SW 1271 (cell line): ENCODE data around the gene ADARB2.

Experiments used
- DNase-seq, 2 experiments: peaks; one replicate each; lab custom pipeline; 2025; lab: John Stamatoyannopoulos, UW

Gene ADARB2

DNA sequence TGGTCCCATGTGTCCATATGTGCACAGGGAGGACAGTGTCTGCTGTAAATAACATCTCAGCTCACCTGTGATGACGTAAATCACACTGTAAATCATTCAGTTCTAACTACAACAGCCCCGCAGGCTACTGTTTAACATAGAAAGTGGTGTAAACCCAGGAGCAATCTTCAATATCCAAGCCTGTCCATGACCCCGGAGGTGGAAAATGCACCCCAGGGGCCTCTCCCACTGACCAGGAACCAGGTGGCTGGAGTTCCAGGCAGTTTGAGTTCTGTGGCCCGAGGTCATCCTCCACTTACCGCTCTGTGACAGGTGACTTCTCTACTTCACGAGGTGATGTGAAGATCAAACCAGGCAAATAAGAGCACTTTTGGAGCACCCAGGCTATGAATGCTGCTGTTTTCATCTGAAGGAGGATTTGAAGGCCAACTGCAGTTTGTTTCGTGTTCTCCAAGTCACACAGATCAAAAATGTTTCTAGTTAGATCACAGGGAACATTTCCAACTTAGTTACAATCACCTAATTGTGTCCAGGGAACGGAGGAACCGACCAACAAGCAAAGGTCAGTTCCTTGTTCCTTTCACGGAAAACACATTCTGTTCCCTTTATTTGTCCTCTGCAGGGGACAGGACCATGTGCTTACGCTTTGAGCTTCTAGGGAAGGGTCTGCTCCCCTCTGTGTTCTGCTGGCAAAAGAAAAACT, 549.3 kb downstream of the ADARB2 start:
- no peak for DNase-seq

DNA sequence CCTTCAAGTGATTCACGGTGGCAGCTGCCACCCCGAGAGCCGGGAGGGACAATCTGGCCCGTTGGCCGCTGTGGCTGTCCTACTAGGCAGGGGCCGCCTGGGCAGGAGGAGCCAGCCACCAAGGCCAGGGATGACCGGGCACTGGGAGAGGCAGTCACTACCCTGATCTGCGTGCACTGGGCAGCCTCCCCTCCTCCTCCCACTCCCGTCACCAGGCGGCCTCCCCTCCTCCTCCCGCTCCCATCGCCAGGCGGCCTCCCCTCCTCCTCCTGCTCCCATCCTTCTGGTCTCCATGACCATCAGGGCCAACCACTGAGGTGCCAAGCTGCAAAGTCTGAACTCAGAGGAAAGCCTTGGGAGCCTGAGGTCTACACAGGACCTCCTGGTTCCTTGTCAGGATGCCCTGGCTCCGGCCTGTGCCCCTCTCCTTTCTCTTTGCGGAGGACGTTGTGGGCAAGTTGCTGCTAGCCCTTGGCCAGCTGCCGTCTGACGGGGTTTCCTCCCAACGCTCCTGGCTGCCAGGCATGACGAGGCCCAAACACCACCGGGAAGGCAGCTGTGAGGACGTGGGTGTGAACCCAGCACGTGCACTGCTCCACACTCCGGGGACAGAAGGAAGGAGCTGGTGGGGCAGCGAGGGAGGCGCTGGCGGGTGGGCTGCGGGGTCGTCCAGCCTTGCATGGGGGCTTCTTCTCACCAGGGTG, 550.0 kb downstream of the ADARB2 start:
- no peak for DNase-seq

DNA sequence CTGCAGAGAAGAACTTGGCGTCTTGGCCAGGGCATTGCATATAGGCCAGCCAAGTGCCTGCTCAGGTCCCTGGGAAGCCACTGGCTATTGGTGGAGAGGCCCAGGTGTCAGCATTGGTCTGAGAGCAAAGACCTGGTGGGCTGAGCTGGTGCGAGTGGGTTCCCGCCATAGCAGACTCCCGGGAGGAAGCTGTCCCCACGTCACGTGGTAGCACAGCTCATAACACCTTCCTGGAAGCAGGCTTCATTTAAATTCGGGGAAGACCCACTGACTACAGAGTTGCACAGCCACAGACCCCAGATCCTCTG, 550.7 kb downstream of the ADARB2 start:
- DNase-seq, result no peak

DNA sequence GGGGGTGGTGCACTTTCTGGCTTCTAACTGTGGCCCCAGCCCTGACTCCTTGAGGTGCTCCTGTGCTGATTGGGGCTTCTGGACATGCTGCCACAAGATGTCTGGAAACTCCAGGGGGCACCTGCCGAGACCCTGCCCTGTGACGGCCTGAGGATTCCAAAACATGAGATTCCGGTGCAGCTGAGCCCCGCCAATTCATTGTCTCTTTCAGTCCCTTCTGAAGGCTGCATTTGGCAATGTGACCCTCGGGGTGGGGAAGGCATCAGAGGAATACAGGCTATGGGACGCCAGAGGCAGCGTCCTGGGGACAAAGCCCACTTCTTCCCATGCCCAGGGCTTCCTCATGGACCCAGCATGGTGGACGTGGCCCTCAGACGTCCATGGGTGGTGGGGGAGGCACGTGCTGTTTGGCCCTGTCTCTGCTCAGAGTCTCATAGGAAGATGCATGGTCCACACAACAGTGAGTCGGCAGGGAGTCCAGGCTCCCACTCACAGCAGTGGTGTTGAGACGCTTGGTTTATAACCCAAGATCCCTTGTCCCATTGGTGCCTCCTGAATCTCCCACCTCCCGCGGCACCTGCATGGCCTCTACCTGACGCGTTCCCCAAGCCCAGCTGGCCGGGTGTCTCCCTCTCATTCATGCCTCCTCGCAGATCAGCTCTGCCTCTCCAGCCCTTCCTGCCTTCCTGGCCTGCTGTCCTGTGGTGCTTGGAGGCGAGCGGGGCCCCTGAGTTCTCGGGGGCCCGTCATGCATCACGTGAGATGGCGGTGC, 551.2 kb downstream of the ADARB2 start:
- no peak for DNase-seq

DNA sequence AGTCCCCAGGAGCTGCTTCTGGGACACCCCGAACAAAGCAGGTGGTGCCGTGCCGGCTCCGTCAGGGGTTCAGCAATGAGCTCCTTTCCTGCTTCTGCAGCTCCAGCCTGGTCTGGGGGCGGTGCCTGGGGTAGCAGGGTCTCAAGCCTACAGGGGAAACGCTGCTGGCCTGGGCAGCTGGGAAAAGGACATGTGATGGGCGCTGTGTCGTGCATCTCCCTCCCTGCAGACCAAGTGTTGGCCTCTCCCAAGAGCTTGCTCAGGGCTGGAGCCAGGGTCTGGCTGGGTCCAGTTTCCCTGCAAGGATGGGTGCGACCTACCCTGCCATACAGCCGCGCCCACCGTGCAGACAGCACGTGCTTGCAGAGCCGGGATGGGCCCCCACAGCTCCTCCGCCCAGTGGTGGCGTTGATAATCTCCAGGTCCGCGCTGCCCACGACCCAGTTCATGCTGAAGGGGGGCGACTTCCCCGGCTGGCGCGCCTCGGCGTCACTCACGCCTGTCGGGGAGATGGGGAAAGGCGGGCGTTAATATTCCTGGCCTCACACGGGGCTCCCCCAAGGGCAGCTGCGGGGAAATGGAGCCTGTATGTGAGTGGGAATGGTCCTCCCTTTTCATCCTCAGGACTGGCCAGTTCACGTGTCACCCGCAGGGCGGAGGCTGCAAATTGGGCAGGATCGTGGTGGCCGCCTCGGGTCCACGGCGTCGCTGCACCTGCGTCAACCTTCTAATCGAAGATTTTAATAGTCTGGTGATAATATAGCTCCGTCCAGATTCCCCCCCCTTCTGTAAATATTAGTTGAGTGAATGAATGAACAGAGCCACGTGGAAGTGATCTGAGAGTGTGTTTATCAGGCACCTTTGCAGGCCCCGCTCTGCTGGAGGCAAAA, 552.5 kb downstream of the ADARB2 start:
- no peak for DNase-seq

DNA sequence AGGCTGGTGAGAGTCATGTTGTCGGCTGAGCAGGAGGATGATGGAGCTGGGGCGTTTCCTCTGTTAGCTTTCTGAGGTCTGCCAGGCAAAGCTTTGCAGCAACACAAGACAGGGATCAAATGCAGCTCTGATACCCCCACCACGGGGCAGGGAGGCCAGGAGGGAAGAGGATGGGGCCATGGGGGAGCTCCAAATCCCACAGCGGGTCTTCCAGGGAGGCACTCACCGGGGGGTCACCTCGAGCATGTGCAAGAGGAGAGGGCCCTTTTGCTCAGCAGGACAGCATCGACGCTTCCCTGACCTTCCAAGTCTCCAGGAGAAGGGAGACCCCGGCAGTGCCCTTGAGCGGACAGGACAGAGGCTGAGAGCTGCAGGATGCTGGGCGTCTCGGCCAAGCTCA, 553.6 kb downstream of the ADARB2 start:
- DNase-seq, result no peak

DNA sequence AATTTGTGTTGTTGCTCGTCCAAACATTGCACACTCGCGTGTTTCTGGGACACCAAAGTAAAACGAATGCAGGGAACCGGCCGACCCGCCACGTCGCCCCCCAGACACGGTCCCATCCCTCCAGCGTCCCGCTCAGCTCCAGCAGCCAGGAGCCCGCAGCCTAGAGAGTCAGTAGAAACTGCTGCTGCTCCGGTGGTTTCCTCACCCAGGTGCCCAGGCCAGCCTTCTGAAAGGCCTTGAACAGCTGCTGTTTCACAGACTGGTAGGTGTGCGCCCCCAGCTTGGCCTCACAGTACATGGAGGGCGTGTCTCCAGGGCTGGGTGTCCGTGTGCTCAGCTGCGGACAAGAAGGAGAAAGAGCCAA, 554.3 kb downstream of the ADARB2 start:
- DNase-seq, result no peak

DNA sequence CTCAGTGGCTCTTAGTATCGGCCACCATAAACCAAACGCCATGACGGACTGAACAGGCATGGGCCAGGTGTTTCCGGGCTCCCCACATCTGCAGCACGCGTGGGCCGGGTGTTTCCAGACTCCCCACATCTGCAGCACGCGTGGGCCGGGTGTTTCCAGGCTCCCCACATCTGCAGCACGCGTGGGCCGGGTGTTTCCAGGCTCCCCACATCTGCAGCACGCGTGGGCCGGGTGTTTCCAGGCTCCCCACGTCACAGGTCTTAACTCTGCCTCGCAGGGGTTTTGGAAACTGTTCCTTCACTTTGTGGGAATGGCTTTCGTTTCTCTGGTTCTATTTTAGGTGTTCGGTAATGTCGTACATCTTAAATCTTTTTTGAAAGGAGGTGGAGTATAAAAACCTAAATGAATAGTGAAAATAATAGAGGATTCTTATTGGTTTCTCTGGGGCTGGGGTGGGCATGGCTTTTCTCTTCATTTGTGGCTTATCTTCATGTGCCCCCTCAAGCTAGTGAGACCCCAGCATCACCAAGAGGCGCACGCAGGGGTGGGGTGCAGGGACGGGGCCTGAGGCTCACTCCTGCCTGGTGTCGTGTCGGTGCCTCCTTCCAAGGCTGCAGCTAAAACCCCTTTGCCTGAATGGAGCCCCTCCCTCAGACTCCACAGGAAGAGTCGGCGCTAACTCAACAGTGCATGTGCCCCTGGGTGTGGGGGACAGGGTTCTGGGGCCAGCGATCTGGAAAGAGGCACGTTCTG, 554.9 kb downstream of the ADARB2 start:
- no peak for DNase-seq

DNA sequence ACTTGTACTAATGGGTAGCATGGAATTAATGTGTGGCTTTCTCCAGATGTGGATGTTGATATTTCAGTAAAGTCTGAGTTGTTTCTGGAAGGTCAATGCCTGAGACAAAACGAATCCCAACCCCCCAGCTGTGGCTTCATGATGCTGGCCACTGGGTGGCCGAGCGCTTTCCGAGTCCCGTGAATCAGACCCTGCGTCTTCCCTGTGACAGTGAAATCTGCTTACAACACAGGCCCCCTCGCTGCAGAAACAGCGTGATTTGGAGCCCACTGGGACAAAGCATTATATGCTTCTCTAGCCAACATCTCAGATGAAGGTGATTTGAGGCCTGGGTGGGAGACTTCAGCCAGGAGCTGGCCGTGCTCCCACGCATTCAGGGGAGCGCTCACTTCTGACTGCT, 556.5 kb downstream of the ADARB2 start:
- DNase-seq, result no peak

DNA sequence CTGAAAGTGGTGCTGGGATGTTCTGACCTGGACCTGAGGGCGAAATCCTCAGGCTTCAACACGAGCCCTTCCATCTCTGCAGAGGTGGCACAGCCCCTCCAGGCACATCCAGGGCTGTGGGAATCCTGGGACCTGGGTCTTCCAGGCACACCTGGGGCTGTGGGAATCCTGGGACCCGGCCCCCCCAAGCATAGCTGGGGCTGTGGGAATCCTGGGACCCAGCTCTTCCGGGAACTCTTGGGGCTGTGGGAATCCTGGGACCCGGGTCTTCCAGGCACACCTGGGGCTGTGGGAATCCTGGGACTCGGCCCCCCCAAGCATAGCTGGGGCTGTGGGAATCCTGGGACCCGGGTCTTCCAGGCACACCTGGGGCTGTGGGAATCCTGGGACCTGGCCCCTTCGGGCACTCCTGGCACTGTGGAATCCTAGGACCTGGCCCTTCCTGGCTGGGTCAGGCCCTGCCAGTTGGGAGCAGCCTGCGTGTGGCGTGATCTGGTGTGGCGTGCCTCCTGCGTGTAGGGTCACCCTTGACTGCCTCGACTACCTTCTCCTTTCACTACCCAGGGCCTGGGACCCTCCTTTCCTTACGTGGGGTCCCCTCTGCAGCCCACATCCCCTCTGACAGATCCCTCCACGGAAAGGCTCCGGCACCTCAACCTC, 557.1 kb downstream of the ADARB2 start:
- no peak for DNase-seq

DNA sequence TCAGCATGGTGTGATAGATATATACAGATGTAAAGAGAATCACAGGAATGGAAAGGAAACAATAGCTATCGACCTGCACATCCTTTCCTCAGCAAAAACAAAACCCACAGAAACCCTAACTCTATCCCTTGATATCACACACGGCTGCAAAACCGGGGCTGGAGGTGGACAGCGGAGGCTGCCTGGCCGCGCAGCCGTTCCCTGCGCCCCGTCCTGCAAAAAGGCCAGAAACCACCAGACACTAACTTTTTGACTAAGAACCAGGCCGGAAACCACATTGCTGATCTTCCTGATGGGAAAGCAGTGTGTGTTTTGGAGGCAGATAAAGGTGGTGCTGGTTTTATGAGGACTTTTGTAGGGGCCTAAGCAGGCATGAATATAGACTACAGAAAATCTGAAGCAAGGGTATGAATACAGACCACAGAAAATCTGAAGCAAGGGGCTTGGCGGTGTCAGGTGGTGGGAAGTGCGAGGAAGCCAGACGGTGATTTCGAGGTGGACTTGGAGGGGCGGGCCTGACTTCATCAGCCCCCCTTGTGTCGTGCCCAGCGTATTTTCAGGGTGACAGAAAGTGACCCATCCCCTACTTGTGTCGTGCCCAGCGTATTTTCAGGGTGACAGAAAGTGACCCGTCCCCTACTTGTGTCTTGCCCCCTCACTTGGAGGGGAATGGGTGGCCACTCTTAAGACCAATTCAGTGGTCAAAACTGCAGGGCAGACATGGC, 557.8 kb downstream of the ADARB2 start:
- DNase-seq, result no peak

DNA sequence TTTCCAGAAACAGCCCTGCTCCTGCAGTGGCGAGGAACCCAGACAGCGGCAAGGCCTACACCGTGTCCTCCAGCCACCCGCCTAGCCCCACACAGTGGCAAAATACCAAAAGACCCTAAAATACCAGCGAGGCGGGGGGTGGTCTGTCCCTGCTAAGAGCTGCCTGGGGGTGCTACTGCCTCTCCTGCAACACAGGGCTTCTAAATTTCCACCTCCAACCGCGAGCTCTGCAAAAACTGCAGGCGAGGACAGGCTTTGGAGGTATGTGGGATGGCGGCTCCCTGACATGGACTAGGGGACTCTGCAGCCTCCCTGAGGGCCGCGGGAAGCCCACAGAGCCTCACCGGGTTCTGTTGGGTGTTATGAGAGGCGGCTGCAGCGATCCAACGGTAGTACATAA, 558.8 kb downstream of the ADARB2 start:
- DNase-seq, result no peak

DNA sequence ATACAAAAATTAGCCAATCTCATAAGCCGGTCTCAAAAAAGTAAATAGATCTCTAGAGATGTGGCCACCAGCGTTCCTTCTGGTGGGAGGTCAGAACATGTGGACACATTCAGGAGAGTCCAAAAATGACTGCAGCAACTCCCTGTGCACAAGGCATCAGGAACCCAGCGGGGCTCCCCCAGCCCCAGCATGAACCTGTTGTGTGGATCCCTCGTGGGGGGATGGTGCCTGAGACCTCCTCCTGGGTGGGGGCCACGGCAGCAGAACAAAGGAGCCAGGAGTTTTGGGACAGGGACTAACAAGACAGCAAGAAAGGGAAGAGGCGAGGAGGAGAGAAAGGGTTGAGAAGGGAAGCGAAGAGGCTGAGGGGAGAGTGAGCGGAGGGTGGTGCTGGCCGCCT, 559.4 kb downstream of the ADARB2 start:
- no peak for DNase-seq

DNA sequence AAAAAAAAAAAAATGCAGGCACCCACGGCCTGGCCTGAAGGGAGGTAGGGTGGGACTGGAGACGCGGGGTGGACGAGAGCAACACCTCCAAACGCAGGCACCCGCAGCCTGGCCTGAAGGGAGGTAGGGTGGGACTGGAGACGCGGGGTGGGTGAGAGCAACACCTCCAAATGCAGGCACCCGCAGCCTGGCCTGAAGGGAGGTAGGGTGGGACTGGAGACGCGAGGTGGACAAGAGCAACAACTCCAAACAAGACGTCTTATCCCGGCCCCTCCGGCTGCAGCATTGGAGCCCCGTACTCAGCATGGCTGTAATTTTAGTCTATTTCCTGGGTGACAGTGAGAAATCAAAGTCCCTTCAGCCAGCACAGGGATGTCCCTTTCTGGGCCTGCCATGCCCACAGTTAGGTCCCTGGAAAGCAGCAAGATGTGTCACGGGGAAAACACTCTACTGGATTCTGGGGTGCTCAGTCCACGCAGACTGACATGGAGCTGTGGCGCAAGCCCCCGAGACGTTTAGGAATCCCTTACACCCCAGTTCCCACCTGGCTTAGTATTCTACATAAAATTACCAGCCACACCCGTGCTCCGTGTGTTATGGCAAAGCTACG, 561.3 kb downstream of the ADARB2 start:
- no peak for DNase-seq

DNA sequence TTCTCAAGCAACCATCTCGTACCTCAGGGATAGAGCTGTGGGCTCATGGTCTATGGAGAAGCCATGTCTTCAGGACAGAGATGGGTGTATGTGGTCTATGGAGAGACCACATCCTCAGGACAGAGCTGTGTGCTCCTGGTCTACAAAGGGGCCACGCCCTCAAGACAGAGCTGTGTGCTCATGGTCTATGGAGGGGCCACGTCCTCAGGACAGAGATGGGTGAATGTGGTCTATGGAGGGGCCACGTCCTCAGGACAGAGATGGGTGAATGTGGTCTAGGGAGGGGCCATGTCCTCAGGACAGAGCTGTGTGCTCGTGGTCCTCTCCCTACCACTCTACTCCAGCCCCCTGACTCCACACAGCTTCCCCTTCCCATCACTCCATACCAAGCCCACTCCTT, 563.3 kb downstream of the ADARB2 start:
- no peak for DNase-seq

DNA sequence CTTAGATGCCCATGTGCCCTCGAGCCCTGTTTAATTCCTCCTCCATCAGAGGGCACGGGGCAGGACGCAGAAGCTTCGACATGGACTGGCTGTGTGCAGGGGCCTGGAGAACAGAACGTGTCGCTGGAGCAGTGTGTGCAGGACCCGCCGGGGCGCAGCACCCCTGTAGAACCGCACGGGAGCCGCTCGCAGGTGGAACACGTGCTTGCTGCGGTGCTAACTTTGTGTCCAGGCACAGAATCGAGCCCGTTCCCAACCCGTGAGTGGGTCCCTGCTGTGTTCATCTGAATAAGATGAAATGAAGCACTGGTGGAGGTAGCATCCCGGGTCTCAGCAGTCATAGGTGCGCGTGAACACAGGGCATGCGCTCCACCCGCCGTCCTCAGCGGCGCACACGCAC, 564.2 kb downstream of the ADARB2 start:
- DNase-seq, result no peak

DNA sequence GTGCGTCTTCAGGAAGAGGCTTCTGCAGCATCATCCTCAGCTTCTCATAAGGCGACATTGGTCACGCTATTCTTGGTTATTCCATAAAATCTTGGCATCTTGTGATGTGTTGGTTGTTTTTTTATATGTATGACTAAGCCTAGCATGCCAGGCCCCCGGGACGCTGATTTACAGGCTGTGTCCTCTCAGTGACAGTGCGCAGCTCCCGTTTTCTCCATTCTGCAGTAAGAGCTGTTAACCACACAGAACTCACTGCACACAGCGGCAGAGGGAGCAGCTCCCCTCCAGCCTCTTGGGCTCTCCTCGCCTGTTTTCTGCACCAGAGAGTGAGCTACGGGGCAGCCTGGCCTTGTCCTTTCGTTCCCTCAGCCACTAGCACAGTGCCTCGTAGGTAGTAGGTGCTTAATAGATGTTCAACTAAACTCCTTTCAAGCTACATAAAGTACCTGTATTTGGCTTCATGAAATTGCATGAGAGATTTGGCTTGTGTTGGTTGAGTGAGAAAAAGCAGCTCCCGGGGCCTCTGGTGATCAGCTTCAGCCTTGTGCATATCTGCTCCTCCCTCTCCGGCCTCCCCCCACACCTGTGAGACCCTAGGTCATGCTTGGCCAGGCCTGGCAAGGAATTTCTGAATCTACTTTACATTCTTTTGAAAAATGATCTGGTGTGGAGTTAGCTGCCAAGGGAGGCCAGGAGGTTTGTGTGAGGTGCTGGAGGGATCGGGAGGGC, 564.9 kb downstream of the ADARB2 start:
- no peak for DNase-seq

DNA sequence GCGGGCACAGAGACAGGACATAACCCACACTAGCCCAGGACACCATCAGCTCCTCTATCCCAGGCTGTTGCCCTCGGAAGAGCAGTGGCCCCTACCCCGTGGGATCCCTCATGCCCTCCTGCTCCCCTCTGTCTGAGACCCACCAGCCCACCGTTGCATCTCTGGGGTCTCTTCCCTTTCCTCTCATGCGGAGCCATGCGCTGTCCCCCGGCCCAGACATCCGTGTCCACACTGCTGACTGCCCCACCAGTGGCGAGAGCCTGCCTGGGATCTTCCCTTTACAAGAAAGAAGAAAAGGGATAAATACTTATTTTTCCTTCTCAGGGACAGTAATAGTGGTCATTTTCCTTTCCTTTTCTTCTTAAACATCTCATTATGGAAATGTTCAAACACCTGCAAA, 565.7 kb downstream of the ADARB2 start:
- DNase-seq, result no peak

DNA sequence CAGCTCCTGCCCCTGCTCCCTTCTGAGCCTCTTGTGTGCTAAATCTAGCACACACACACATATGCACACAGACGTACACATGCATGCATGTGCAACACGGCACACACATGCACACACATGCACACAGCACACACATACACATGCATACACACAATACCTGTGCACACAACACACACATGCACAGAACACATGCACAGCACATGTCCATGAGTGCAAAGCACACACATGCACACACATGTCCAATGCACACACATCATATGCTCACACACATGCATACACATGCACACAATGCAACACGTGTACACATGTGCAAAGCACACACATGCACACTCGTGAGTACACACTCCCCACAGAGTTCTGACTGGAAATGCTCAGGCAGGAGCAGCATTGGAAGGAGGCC, 566.1 kb downstream of the ADARB2 start:
- DNase-seq, result no peak

DNA sequence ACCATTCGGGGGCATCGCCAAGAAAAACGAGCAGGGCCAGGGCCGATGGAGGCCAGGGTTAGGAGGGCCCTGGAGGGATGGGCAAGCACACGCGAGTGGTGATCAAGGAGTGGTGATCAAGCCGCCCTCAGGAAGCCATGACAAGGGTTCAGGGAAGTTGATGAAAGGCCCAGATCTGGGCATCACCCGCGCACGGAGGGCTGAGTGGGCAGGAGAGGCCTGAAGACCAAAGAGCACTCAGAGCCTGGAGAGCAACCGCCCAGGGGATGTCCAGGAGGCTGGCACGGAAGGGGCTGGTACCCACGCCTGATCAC, 566.5 kb downstream of the ADARB2 start:
- no peak for DNase-seq
